Upper lobe of left lung (tissue), 4 donors: ENCODE measurements around the gene HPCAL1.

ENCODE experiments used
- CTCF ChIP-seq, 6 experiments: fragments of 450-650 bp in 4 of 6; fragments of 200-600 bp in 2 of 6; sonication (generic) in 2 of 6; IDR thresholded peaks; one replicate each; pipeline ENCODE4 v1.5.1; 2016 to 2019; ENCODE audit warnings: antibody characterized with exemption in 6 of 6
- EP300 ChIP-seq, 4 donors: sonication (generic); formaldehyde crosslinking; IDR thresholded peaks; one replicate each; pipeline ENCODE4 v1.5.1; 2017; ENCODE audit warnings: antibody characterized with exemption in 4 of 4, control low read depth in 2 of 4
- POLR2A ChIP-seq, 4 donors: fragments of 450-650 bp; IDR thresholded peaks; one replicate each; pipeline ENCODE4 v1.5.1; 2016 to 2017; ENCODE audit warnings: antibody characterized with exemption in 4 of 4, mild to moderate bottlenecking in 2 of 4
- POLR2AphosphoS5 ChIP-seq, 2 donors: sonication (generic); formaldehyde crosslinking; IDR thresholded peaks; one replicate each; pipeline ENCODE4 v1.5.1; 2017; ENCODE audit warnings: antibody characterized with exemption in 2 of 2

GRCh38 chr2:10454505-10454904 lies 151.8 kb downstream of the HPCAL1 start:
- TF ChIP-seq CTCF (IDR thresholded peaks at IDR 0.05) (no peak), POLR2AphosphoS5 (IDR thresholded peaks at IDR 0.05) (no peak), POLR2A (IDR thresholded peaks at IDR 0.05) (no peak), EP300 (IDR thresholded peaks at IDR 0.05) (no peak)
